Gastrocnemius medialis (tissue), 4 donors: ENCODE data around the gene PTGES3L. TPM values are rescaled to one million over a fixed set of nuclear protein-coding genes. Genes with fewer than 3 reads are reported as not detected.

Experiments
- ATAC-seq, 2 donors: fragments of 150-250 bp; one replicate each; pipeline ENCODE4 v1.9.1; 2016
- DNase-seq, 2 donors: peaks; one replicate each; pipeline ENCODE4 v3.0.0-alpha.2; 2019
- H3K27ac ChIP-seq, 4 donors: fragments of 200-600 bp; sonication (generic); 1 replicate in 1 of 4; 2 replicates in 3 of 4; pipeline ENCODE4 v1.5.1; 2016 to 2018; ENCODE audit warnings: mild to moderate bottlenecking in 2 of 4, moderate library complexity in 1 of 4
- H3K27me3 ChIP-seq, 3 donors: fragments of 200-600 bp; sonication (generic) in 2 of 3; 1 replicate in 1 of 3; 2 replicates in 2 of 3; pipeline versions ENCODE4 v1.5.1 to v1.6.0; 2016 to 2019; ENCODE audit warnings: mild to moderate bottlenecking in 1 of 3, moderate library complexity in 1 of 3
- H3K36me3 ChIP-seq, 2 donors: fragments of 200-600 bp; sonication (generic) in 1 of 2; one replicate each; pipeline ENCODE4 v1.5.1; 2017 to 2018
- H3K4me1 ChIP-seq, 2 donors: fragments of 200-600 bp; sonication (generic) in 1 of 2; one replicate each; pipeline ENCODE4 v1.5.1; 2016 to 2017; ENCODE audit warnings: mild to moderate bottlenecking in 2 of 2
- H3K4me3 ChIP-seq, 4 donors: fragments of 200-600 bp; sonication (generic) in 3 of 4; 1 replicate in 1 of 4; 2 replicates in 3 of 4; pipeline ENCODE4 v1.5.1; 2016 to 2019; ENCODE audit warnings: mild to moderate bottlenecking in 2 of 4
- H3K9me3 ChIP-seq, 3 donors: fragments of 200-600 bp; sonication (generic) in 2 of 3; 1 replicate in 1 of 3; 2 replicates in 2 of 3; pipeline ENCODE4 v1.5.1; 2016 to 2019
- POLR2A ChIP-seq, 2 donors: fragments of 450-650 bp; IDR thresholded peaks; one replicate each; pipeline ENCODE4 v1.6.1; 2017; ENCODE audit warnings: antibody characterized with exemption in 2 of 2, mild to moderate bottlenecking in 2 of 2, moderate library complexity in 2 of 2
- in situ Hi-C, 4 donors: fragments of 200-750 bp; cut with MboI; loops; one replicate each; pipeline versions ENCODE4 v1.15.0 to v1.8.0; 2017; ENCODE audit warnings: low sequenced_read_pairs in 4 of 4
- intact Hi-C: fragments of 100-400 bp; cut with DNase I; formaldehyde crosslinking; loops from one replicate; pipeline ENCODE4 v1.15.1; 2023; ENCODE audit warnings: low total_unique reads
- total RNA-seq, 4 donors: library from RNA; depleted of rRNA; stranded (reverse); fragments of >200 nt; gene quantifications; one replicate each; pipeline versions ENCODE4 v1.1.0 to v1.2.3, GENCODE V29; 2016
- TF ChIP-seq, protein P1 (sequence below), 5 experiments: fragments of 450-650 bp in 3 of 5; fragments of 200-600 bp in 2 of 5; sonication (generic) in 2 of 5; IDR thresholded peaks in 4 of 5; conservative IDR thresholded peaks in 1 of 5; 1 replicate in 4 of 5; 2 replicates in 1 of 5; pipeline ENCODE4 v1.5.1; 2016 to 2019; ENCODE audit warnings: antibody characterized with exemption in 5 of 5, mild to moderate bottlenecking in 3 of 5, moderate library complexity in 3 of 5

PTGES3L gene
- total RNA-seq, 4 donors from 2014 or later = 29.1 to 68.3 (median 31.0) TPM

DNA sequence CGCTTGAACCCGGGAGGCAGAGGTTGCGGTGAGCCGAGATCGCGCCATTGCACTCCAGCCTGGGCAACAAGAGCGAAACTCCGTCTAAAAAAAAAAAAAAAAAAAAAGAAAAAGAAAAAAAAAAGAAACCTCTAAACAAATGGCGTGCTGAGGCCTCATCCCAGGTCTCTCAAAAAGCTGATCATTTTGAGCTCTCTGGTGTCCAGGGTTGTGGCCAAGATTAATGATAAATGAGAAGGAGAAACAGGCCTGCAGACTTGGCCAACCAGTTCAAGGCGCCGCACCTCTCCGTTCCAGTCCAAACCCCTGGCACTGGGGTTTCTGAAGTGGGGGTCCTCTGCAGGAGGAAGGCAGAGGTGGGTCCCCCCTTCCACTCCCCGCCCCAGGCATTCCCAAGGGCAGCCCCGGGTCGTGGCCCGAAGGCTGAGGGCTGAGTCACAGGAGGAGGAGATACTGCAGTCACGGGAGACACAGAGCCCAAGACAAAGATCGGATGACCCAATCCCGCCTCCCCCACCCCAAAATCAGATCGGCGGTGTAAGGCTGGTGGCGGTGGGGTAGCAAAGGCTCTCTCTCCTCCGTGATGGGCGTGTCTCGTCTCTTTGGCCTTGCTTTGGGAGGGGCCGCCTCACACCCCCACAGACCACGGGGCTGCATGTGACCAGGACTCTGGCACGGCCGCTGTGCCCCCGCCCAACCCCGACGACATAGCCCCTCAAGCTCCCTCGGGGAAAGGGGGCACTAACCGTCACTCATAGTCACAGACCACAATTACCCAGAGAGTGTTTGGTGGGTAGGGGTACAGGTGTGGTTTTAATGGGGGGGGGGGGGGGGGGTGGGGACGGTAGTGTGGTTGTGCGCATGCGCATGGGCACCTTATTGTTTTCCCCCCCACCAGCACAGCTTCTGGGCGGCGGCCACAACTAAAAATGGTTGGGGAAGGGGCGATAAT is 41.2 kb upstream of the PTGES3L start:
- ATAC-seq = peak; percentile 39 to 45
- peak; percentile 56 to 67 for DNase-seq
- Histone ChIP-seq H3K4me1 (peaks cover 23 to 25% of the 10 kb centered on the region in 2 donors), H3K9me3 (no peaks in the 10 kb centered on the region), H3K27me3 (no peaks in the 10 kb centered on the region), H3K27ac (peak overlapping the region; percentile 79 to 83 (median 80)), H3K4me3 (peak overlapping the region; percentile 84 to 93 (median 91)), H3K36me3 (peaks cover 0 to 5% of the 10 kb centered on the region in 2 donors)
- TF ChIP-seq, protein P1, sequence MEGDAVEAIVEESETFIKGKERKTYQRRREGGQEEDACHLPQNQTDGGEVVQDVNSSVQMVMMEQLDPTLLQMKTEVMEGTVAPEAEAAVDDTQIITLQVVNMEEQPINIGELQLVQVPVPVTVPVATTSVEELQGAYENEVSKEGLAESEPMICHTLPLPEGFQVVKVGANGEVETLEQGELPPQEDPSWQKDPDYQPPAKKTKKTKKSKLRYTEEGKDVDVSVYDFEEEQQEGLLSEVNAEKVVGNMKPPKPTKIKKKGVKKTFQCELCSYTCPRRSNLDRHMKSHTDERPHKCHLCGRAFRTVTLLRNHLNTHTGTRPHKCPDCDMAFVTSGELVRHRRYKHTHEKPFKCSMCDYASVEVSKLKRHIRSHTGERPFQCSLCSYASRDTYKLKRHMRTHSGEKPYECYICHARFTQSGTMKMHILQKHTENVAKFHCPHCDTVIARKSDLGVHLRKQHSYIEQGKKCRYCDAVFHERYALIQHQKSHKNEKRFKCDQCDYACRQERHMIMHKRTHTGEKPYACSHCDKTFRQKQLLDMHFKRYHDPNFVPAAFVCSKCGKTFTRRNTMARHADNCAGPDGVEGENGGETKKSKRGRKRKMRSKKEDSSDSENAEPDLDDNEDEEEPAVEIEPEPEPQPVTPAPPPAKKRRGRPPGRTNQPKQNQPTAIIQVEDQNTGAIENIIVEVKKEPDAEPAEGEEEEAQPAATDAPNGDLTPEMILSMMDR (IDR thresholded peaks at IDR 0.05 in 4 of 5, conservative IDR thresholded peaks at IDR 0.05 in 1 of 5) = no peak
- TF ChIP-seq POLR2A (IDR thresholded peaks at IDR 0.05) = peak in 1 of 2 donors; percentile 43
- in situ Hi-C loops = loop anchor here in 1 of 4 donors (25.0 kb wide), 1 partner anchor 291 kb away; no protein-coding TSS in a partner anchor
- intact Hi-C loops = loop anchor here (2.0 kb wide), 1 partner anchor 104 kb away; the partner anchor contains the start of gene BRCA1

DNA sequence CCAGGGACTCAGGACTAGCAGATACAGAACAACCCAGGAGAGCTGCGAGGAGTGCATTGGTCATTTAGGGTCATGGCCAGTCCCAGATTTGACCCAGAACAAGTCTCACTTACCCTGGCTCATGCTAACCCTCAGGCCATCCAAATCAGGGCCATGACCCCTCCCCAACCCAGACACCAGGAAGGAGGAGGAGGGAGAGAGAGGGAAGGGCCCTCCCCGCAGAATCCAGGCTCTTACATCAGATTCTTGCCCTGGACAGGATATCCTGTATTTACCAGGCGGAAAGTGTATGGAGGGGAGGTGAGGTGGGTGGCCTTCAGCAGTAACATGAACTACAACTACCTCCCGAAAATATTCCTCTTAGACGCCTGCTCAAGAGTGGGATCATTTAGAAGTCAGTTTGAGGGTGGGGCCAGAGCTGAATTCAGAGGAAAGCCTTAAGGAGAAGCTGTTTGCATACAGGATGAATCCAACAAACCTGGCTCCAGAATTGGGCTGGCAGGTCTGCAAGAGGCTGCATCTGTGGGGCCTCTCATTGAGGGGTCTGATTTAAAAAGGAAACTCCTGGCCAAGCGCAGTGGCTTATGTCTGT is 40.2 kb upstream of the PTGES3L start:
- in situ Hi-C loops (loop anchor here in 1 of 4 donors (25.0 kb wide), 1 partner anchor 292 kb away; no protein-coding TSS in a partner anchor), intact Hi-C loops (loop anchor here (2.0 kb wide), 1 partner anchor 105 kb away; the partner anchor contains the start of gene BRCA1)
- no peak for DNase-seq
- no peak for ATAC-seq
- peaks cover 25 to 27% of the 10 kb centered on the region in 2 donors for H3K4me1 ChIP-seq
- no peaks in the 10 kb centered on the region for H3K27me3 ChIP-seq
- no peak for TF ChIP-seq POLR2A (IDR thresholded peaks at IDR 0.05)
- TF ChIP-seq, protein P1 (IDR thresholded peaks at IDR 0.05 in 4 of 5, conservative IDR thresholded peaks at IDR 0.05 in 1 of 5) = no peak
- H3K36me3 ChIP-seq = peaks cover 0 to 9% of the 10 kb centered on the region in 2 donors
- no peaks in the 10 kb centered on the region for H3K9me3 ChIP-seq
- peak overlapping the region; percentile 79 to 83 (median 80) for H3K27ac ChIP-seq
- H3K4me3 ChIP-seq = peak overlapping the region in 3 of 4 donors; percentile 90 to 93 (median 92)

DNA sequence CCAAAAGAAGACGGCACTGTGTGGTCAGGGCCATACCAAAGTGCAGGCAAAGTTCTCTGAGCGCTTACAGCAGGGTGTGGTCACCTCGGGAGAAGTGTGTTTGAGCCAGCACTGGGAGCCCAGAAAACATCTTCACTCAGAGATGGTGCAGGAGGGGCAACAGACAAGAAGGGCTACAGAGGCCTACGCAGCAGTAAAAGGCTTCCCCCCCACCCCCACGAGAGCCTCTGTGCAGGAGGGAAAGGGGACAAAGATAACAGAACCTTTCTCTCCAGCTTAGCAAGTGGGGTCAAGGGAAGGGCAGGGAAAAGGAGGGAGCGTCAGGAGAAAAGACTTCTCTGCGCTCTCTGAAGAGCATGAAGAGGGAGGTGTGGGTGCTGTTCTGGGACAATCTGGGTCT is 39.5 kb upstream of the PTGES3L start:
- Histone ChIP-seq H3K4me1 (peaks cover 23 to 27% of the 10 kb centered on the region in 2 donors), H3K27ac (peak overlapping the region; percentile 79 to 83 (median 80)), H3K4me3 (peak overlapping the region in 1 of 4 donors; percentile 93), H3K36me3 (peaks cover 0 to 9% of the 10 kb centered on the region in 2 donors), H3K27me3 (no peaks in the 10 kb centered on the region), H3K9me3 (no peaks in the 10 kb centered on the region)
- TF ChIP-seq POLR2A (IDR thresholded peaks at IDR 0.05) = no peak
- TF ChIP-seq, protein P1 (IDR thresholded peaks at IDR 0.05 in 4 of 5, conservative IDR thresholded peaks at IDR 0.05 in 1 of 5) = no peak
- no peak for DNase-seq
- no peak for ATAC-seq
- intact Hi-C loops (no loop called here), in situ Hi-C loops (loop anchor here in 1 of 4 donors (25.0 kb wide), 1 partner anchor 293 kb away; no protein-coding TSS in a partner anchor)

DNA sequence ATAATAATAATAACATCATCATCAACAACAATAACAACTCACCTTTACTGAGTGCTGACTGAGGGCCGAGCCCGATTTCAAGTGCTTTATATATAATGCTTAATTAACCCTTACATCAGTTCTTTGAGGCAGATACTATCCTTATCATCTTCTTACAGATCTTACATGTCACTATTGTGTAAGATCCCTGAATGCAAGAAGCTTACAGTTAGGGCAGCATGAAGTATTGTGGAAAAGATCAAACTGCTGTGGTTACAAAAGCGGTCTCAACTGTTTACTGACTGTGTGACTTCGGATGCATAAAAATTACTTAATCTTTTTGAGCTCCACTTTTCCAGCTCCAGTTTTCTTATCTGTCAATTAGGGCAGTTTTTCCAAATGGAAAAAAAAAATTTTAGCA is 39.1 kb upstream of the PTGES3L start:
- Histone ChIP-seq H3K27me3 (no peaks in the 10 kb centered on the region), H3K36me3 (peaks cover 0 to 9% of the 10 kb centered on the region in 2 donors), H3K4me3 (no peak overlapping the region), H3K4me1 (peaks cover 21 to 26% of the 10 kb centered on the region in 2 donors), H3K9me3 (no peaks in the 10 kb centered on the region), H3K27ac (peak overlapping the region in 3 of 4 donors; percentile 79 to 83 (median 80))
- TF ChIP-seq, protein P1 (IDR thresholded peaks at IDR 0.05 in 4 of 5, conservative IDR thresholded peaks at IDR 0.05 in 1 of 5) = no peak
- TF ChIP-seq POLR2A (IDR thresholded peaks at IDR 0.05) = no peak
- DNase-seq (no peak), ATAC-seq (no peak)
- in situ Hi-C loops = loop anchor here in 1 of 4 donors (25.0 kb wide), 1 partner anchor 293 kb away; no protein-coding TSS in a partner anchor
- intact Hi-C loops = no loop called here
